Lower leg skin (tissue), 4 donors: ENCODE data around the gene OR56A4. TPM values are rescaled to one million over a fixed set of nuclear protein-coding genes. Genes with fewer than 3 reads are reported as not detected.

ENCODE experiments used
- DNase-seq, 2 donors: peaks; one replicate each; pipeline ENCODE4 v3.0.0-alpha.2; 2019; ENCODE audit warnings: low spot score in 2 of 2
- H3K4me3 ChIP-seq: fragments of 200-600 bp; sonication (generic); 2 replicates; pipeline ENCODE4 v1.5.1; 2017; ENCODE audit warnings: mild to moderate bottlenecking, low read depth; ENCODE audit not compliant: poor library complexity, severe bottlenecking
- POLR2A ChIP-seq, 2 donors: fragments of 450-650 bp; IDR thresholded peaks; one replicate each; pipeline ENCODE4 v1.6.1; 2016 to 2017; ENCODE audit warnings: antibody characterized with exemption in 2 of 2, mild to moderate bottlenecking in 1 of 2, moderate library complexity in 1 of 2
- WGBS, 2 donors: methylation state at CpG; one replicate each; pipeline ENCODE4 v1.1.5; 2018; 5-methylcytosine and 5-hydroxymethylcytosine counted together
- intact Hi-C: fragments of 100-400 bp; cut with DNase I; formaldehyde crosslinking; loops from one replicate; pipeline ENCODE4 v1.15.0; 2023; ENCODE audit warnings: low total_unique reads
- total RNA-seq, 4 donors: library from RNA; depleted of rRNA; stranded (reverse); fragments of >200 nt; gene quantifications; one replicate each; pipeline ENCODE4 v1.1.0, GENCODE V29; 2016
- TF ChIP-seq, protein P1 (sequence below), 3 donors: fragments of 450-650 bp; IDR thresholded peaks; one replicate each; pipeline ENCODE4 v1.5.1; 2016; ENCODE audit warnings: antibody characterized with exemption in 3 of 3, mild to moderate bottlenecking in 3 of 3, moderate library complexity in 2 of 3

Gene OR56A4
- total RNA-seq, 4 donors from 2014 or later: 0.08 to 0.11 TPM; not detected in 2

DNA sequence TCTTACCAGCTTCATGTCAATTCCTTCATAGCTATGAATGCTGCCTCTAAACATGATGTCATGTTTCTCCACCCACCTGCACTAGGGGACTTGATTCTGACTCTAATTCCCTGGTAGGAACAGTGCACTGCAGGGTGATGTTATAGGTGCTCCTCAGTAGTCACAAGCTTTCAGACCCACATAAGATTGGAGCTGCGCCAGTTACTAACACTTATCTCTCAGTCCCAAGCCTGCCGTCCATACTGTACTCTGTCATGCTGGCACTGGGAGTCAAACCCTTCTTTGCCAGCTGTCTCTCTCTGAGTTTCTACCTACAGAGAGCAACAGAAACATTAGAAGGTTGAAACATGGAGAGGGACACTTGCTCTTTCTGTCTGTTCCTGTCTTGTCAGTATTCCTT is 18.3 kb upstream of the OR56A4 start:
- no peak overlapping the region for H3K4me3 ChIP-seq
- no peak for DNase-seq
- WGBS, 2 donors: 61 to 81% methylated on average over 2 of the region's 2 CpGs
- no peak for TF ChIP-seq POLR2A (IDR thresholded peaks at IDR 0.05)
- TF ChIP-seq, protein P1, sequence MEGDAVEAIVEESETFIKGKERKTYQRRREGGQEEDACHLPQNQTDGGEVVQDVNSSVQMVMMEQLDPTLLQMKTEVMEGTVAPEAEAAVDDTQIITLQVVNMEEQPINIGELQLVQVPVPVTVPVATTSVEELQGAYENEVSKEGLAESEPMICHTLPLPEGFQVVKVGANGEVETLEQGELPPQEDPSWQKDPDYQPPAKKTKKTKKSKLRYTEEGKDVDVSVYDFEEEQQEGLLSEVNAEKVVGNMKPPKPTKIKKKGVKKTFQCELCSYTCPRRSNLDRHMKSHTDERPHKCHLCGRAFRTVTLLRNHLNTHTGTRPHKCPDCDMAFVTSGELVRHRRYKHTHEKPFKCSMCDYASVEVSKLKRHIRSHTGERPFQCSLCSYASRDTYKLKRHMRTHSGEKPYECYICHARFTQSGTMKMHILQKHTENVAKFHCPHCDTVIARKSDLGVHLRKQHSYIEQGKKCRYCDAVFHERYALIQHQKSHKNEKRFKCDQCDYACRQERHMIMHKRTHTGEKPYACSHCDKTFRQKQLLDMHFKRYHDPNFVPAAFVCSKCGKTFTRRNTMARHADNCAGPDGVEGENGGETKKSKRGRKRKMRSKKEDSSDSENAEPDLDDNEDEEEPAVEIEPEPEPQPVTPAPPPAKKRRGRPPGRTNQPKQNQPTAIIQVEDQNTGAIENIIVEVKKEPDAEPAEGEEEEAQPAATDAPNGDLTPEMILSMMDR (IDR thresholded peaks at IDR 0.05): no peak
- intact Hi-C loops: loop anchor here (5.0 kb wide), 1 partner anchor 332 kb away; no protein-coding TSS in a partner anchor

DNA sequence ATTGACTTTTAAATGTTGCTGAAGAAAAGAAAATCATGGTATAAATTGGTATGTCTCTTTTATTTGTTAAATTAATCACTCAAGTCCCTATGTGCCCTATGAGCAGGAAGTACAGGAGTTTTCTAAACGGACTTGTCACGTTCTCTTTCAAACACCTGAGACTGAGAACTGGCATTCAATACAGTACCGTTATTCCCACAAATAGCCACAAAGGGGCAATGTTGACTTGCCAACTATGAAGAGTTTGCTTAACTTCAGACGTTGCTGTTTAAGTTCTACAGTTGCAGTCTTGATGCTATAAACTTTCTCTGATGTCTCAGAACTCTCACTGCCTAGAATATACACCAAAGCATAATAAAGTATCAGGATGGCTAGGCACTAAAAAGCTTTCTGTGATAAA is 16.2 kb upstream of the OR56A4 start:
- H3K4me3 ChIP-seq: no peak overlapping the region
- no peak for DNase-seq
- WGBS, 2 donors: 0 to 1% methylated on average over 4 of the region's 4 CpGs
- TF ChIP-seq, protein P1 (IDR thresholded peaks at IDR 0.05): no peak
- TF ChIP-seq POLR2A (IDR thresholded peaks at IDR 0.05): no peak
- intact Hi-C loops: no loop called here

DNA sequence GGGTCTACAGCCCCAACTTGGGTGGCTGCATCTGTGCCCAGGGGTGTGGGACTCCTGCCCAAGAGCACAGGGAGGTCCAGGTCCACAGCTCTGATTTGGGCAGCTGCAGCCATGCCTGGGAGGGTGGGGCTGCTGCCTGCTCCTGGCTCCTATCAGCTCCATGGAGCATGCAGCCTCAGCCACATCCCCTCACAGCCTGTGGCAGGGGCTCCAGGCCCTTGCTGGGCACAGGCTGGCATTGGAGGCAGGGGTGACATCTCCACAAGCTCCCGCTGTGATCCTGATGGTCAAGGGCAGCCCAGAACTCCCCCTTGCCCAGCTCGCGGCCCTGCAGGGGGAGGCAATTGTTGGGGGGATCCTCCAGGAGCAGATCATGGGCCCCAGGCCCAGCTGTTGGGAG is 6.3 kb upstream of the OR56A4 start:
- TF ChIP-seq, protein P1 (IDR thresholded peaks at IDR 0.05): no peak
- no peak for TF ChIP-seq POLR2A (IDR thresholded peaks at IDR 0.05)
- H3K4me3 ChIP-seq: no peak overlapping the region
- WGBS, 2 donors: 94 to 100% methylated on average over 1 to 3 of the region's 3 CpGs
- intact Hi-C loops: loop anchor here (5.0 kb wide), 1 partner anchor 349 kb away; no protein-coding TSS in a partner anchor
- no peak for DNase-seq

DNA sequence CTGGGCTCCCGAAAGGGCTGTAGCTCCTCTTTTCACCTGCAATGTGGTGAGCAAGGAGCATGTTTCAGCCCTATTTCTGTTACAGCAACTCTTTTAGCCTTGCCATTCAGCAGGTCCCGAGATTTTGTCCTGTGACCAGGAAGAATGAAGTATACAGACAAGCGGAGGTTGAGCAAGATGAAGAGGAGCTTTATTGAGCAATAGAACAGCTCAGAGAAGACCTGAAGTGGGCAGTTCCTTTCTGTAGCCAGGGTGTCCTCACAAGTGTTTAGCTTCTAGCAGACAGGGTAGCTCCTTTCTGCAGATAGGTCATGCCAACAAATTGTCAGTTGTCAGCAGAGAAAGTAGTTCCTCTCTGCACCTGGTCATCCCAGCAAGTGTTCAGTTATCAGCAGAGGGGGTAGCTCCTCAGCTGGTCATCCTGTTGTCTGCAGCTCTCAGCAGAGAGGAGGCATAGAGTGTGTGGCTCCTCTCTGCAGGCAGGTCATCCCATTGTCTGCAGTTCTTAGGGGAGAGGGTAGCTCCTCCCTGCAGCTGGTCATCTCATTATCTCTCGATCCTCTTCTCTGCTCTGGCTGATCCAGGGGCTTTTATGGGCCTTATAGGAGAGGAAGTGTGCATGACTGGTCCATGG is 5.4 kb upstream of the OR56A4 start:
- H3K4me3 ChIP-seq: no peak overlapping the region
- WGBS, 2 donors: 76 to 81% methylated on average over 4 of the region's 4 CpGs
- TF ChIP-seq, protein P1 (IDR thresholded peaks at IDR 0.05): no peak
- TF ChIP-seq POLR2A (IDR thresholded peaks at IDR 0.05): no peak
- no peak for DNase-seq
- intact Hi-C loops: loop anchor here (5.0 kb wide), 1 partner anchor 350 kb away; no protein-coding TSS in a partner anchor

DNA sequence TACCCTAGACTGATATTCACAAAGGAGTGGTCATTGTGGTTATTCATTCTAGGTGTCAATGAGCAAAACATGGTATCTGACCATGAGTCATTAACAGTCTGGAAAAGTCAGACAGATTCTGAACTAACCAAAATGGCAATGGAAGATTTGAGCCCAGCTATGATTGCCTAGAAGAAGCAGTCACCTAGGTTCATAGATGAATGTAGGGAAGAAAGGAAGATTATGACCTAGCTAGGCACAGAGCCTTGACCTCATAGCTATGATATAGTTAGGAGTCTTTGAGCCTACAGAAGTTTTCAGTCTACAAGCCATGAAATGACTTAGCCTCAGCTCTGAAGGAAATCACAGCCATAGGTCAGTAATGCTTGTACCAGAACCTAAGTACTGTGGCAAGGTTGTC is 351 bp downstream of the OR56A4 start:
- intact Hi-C loops: no loop called here

More for the DNA sequence above, 351 bp downstream of the OR56A4 start:
- TF ChIP-seq, protein P1 (IDR thresholded peaks at IDR 0.05): no peak
- TF ChIP-seq POLR2A (IDR thresholded peaks at IDR 0.05): no peak
- DNase-seq: no peak
- no peak overlapping the region for H3K4me3 ChIP-seq
